H1 (cell line): Measurements from ENCODE around the gene FH. TPM values are rescaled to one million over a fixed set of nuclear protein-coding genes. Genes with fewer than 3 reads are reported as not detected.

Experiments used
- CTCF ChIA-PET: fragments of 300-600 bp; sonication (Branson Sonifier 250); formaldehyde crosslinking; loops from one replicate; lab custom pipeline; 2021; ENCODE audit not compliant: partially characterized antibody; lab: Charles Lee
- POLR2A ChIA-PET: fragments of 300-600 bp; sonication (Branson Sonifier 250); formaldehyde crosslinking; loops from one replicate; lab custom pipeline; 2021; ENCODE audit warnings: inconsistent platforms; ENCODE audit not compliant: partially characterized antibody; lab: Charles Lee
- DNase-seq, 2 experiments: peaks; one replicate each; pipeline versions ENCODE4 v3.0.0 to v3.0.0-alpha.2; 2010 to 2022; ENCODE audit warnings: low spot score in 2 of 2, low read depth in 1 of 2, mixed read lengths in 1 of 2
- FAIRE-seq: peaks from 2 replicates; lab custom pipeline; 2011; peaks lifted over from hg19 to GRCh38; lab: Jason Lieb, UNC
- H2AFZ ChIP-seq: 2 replicates; pipeline ENCODE4 v1.8.1; 2012; ENCODE audit warnings: low read length, inconsistent platforms
- H2AK5ac ChIP-seq: 2 replicates; pipeline ENCODE4 v1.6.1; 2013; ENCODE audit warnings: low read depth, low read length
- H2BK120ac ChIP-seq: replicated peaks from 2 replicates; pipeline ENCODE3; 2013; ENCODE audit warnings: low read depth, low read length, inconsistent platforms
- H2BK12ac ChIP-seq: 2 replicates; pipeline ENCODE4 v1.6.1; 2013; ENCODE audit warnings: low read depth, low read length
- H2BK15ac ChIP-seq: 2 replicates; pipeline ENCODE4 v1.6.1; 2013; ENCODE audit warnings: low read length
- H2BK20ac ChIP-seq: 2 replicates; pipeline ENCODE4 v1.6.1; 2013; ENCODE audit warnings: low read length
- H2BK5ac ChIP-seq: 2 replicates; pipeline ENCODE4 v1.6.1; 2013; ENCODE audit warnings: low read depth, low read length
- H3K14ac ChIP-seq: 2 replicates; pipeline ENCODE4 v1.6.1; 2013; ENCODE audit warnings: inconsistent platforms; ENCODE audit not compliant: insufficient read length
- H3K18ac ChIP-seq: 2 replicates; pipeline ENCODE4 v1.6.1; 2013; ENCODE audit warnings: low read length; ENCODE audit errors: extremely low read depth
- H3K23ac ChIP-seq: 2 replicates; pipeline ENCODE4 v1.6.1; 2013; ENCODE audit warnings: inconsistent platforms; ENCODE audit not compliant: insufficient read length
- H3K23me2 ChIP-seq: 2 replicates; pipeline ENCODE4 v1.6.1; 2013; ENCODE audit warnings: low read depth, low read length
- H3K27ac ChIP-seq: 2 replicates; pipeline ENCODE4 v1.6.1; 2011; ENCODE audit warnings: low read depth, low read length, inconsistent platforms
- H3K27me3 ChIP-seq, 4 experiments: replicated peaks in 1 of 4; 1 replicate in 1 of 4; 2 replicates in 3 of 4; pipeline versions ENCODE4 v1.6.1 to v1.8.1; 2011 to 2013; ENCODE audit warnings: low read length in 3 of 4, mild to moderate bottlenecking in 3 of 4, inconsistent platforms in 2 of 4, mixed read lengths in 2 of 4, moderate library complexity in 1 of 4; ENCODE audit not compliant: control insufficient read depth in 3 of 4, insufficient read depth in 3 of 4; ENCODE audit errors: extremely low read depth in 1 of 4
- H3K36me3 ChIP-seq, 4 experiments: 2 replicates each; pipeline versions ENCODE4 v1.6.1 to v1.8.1; 2011 to 2013; ENCODE audit warnings: mild to moderate bottlenecking in 4 of 4, low read length in 3 of 4, moderate library complexity in 2 of 4, control low read depth in 1 of 4, inconsistent platforms in 1 of 4; ENCODE audit not compliant: insufficient read depth in 4 of 4, control insufficient read depth in 2 of 4
- H3K4ac ChIP-seq: replicated peaks from 2 replicates; pipeline ENCODE3; 2013; ENCODE audit warnings: low read length, low read depth, mixed read lengths, inconsistent platforms; ENCODE audit not compliant: insufficient read length
- H3K4me1 ChIP-seq, 4 experiments: replicated peaks in 1 of 4; 1 replicate in 1 of 4; 2 replicates in 3 of 4; pipeline versions ENCODE4 v1.6.1 to v1.8.1; 2011 to 2013; ENCODE audit warnings: low read length in 3 of 4, inconsistent platforms in 2 of 4, mixed read lengths in 1 of 4; ENCODE audit not compliant: insufficient read depth in 4 of 4, control insufficient read depth in 3 of 4
- H3K4me2 ChIP-seq, 2 experiments: 2 replicates each; pipeline versions ENCODE4 v1.6.1 to v1.8.1; 2011 to 2013; ENCODE audit warnings: low read depth in 2 of 2, low read length in 2 of 2, control low read depth in 1 of 2, inconsistent platforms in 1 of 2, mild to moderate bottlenecking in 1 of 2; ENCODE audit not compliant: insufficient read depth in 1 of 2
- H3K4me3 ChIP-seq, 4 experiments: fragments of 200-600, 300-600 bp in 1 of 4; sonication (generic), shearing (Covaris generic), sonication (Bioruptor Twin) in 1 of 4; 2 replicates each; pipeline versions ENCODE4 v1.5.1 to v1.8.1; 2011 to 2016; ENCODE audit warnings: low read length in 4 of 4, low read depth in 3 of 4, control low read depth in 2 of 4, inconsistent platforms in 2 of 4, mild to moderate bottlenecking in 2 of 4, mixed read lengths in 1 of 4, moderate library complexity in 1 of 4; ENCODE audit not compliant: insufficient read depth in 2 of 4; ENCODE audit errors: extremely low read depth in 1 of 4
- H3K56ac ChIP-seq: replicated peaks from 2 replicates; pipeline ENCODE3; 2013; ENCODE audit warnings: low read depth, mild to moderate bottlenecking, mixed read lengths, low read length, inconsistent platforms; ENCODE audit not compliant: insufficient read length
- H3K79me1 ChIP-seq: 2 replicates; pipeline ENCODE4 v1.6.1; 2013; ENCODE audit warnings: low read depth, low read length, control low read depth
- H3K79me2 ChIP-seq, 2 experiments: 2 replicates each; pipeline versions ENCODE4 v1.6.1 to v1.8.1; 2012 to 2013; ENCODE audit warnings: low read length in 2 of 2, mild to moderate bottlenecking in 2 of 2, inconsistent platforms in 1 of 2; ENCODE audit not compliant: insufficient read depth in 2 of 2, control insufficient read depth in 1 of 2
- H3K9ac ChIP-seq, 4 experiments: replicated peaks in 1 of 4; 1 replicate in 1 of 4; 2 replicates in 3 of 4; pipeline versions ENCODE4 v1.6.1 to v1.8.1; 2011 to 2013; ENCODE audit warnings: low read depth in 3 of 4, low read length in 3 of 4, control low read depth in 2 of 4, mild to moderate bottlenecking in 2 of 4, moderate library complexity in 2 of 4, inconsistent platforms in 1 of 4; ENCODE audit errors: extremely low read depth in 1 of 4
- H3K9me3 ChIP-seq, 2 experiments: 2 replicates each; pipeline versions ENCODE4 v1.6.1 to v1.8.1; 2012 to 2013; ENCODE audit warnings: mild to moderate bottlenecking in 2 of 2, moderate library complexity in 2 of 2, control low read depth in 1 of 2, inconsistent platforms in 1 of 2, low read depth in 1 of 2, low read length in 1 of 2, mixed read lengths in 1 of 2; ENCODE audit not compliant: insufficient read depth in 2 of 2
- H4K20me1 ChIP-seq, 2 experiments: replicated peaks in 1 of 2; 2 replicates each; pipeline versions ENCODE3 to v1.8.1; 2011 to 2013; ENCODE audit warnings: inconsistent platforms in 2 of 2, low read length in 2 of 2, mild to moderate bottlenecking in 1 of 2; ENCODE audit not compliant: insufficient read depth in 2 of 2, control insufficient read depth in 1 of 2
- H4K5ac ChIP-seq: 2 replicates; pipeline ENCODE4 v1.6.1; 2013; ENCODE audit warnings: low read length, low read depth, mixed read lengths, inconsistent platforms; ENCODE audit not compliant: insufficient read length
- H4K8ac ChIP-seq: 2 replicates; pipeline ENCODE4 v1.8.0; 2013; ENCODE audit warnings: mild to moderate bottlenecking, moderate library complexity, low read length, inconsistent platforms; ENCODE audit not compliant: insufficient read depth; ENCODE audit errors: extremely low read depth
- H4K91ac ChIP-seq: replicated peaks from 2 replicates; pipeline ENCODE3; 2013; ENCODE audit warnings: low read length, mixed read lengths, inconsistent platforms; ENCODE audit not compliant: insufficient read length
- TCF12 ChIP-seq: IDR thresholded peaks from 2 replicates; pipeline ENCODE4 v1.6.1; 2011; ENCODE audit warnings: low read depth, mild to moderate bottlenecking, low read length
- WGBS, 2 experiments: shearing (Covaris generic) in 1 of 2; methylation state at CpG; one replicate each; pipeline versions ENCODE4 v1.1.6 to v1.1.7; 2013 to 2015; ENCODE audit warnings: low lambda C conversion rate in 2 of 2, mixed read lengths in 2 of 2, inconsistent platforms in 1 of 2, low coverage in 1 of 2, missing lambda C conversion rate in 1 of 2; ENCODE audit not compliant: insufficient replicate concordance in 2 of 2, insufficient coverage in 1 of 2, insufficient read length in 1 of 2; ENCODE audit errors: extremely low coverage in 1 of 2, missing lambda C conversion rate in 1 of 2; 5-methylcytosine and 5-hydroxymethylcytosine counted together
- polyA plus RNA-seq, 7 experiments: library from polyadenylated mRNA; depleted of rRNA in 3 of 7; stranded (reverse) in 5 of 7; unstranded in 2 of 7; fragments of >200 nt in 5 of 7; fragments of 200-250 nt in 2 of 7; gene quantifications; 1 replicate in 5 of 7; 2 replicates in 1 of 7; 4 replicates in 1 of 7; pipeline versions ENCODE4 v1.2.1 to v1.2.3, GENCODE V29; 2011 to 2013; ENCODE audit warnings: missing spikeins in 2 of 7, mixed read lengths in 2 of 7
- total RNA-seq: library from RNA; stranded (reverse); fragmentation: NEBNext Ultra II Directional; extraction: Animal tissue kit (Norgen Biotek cat#: 25700); gene quantifications from 2 replicates; pipeline ENCODE4 v1.2.1, GENCODE V29; 2021

Gene FH
- total and polyA plus RNA-seq, 2 of the 8 experiments (the other 6 are each of a cell fraction or from before 2014, with no cell fraction given): 45.0 to 81.9 TPM

DNA sequence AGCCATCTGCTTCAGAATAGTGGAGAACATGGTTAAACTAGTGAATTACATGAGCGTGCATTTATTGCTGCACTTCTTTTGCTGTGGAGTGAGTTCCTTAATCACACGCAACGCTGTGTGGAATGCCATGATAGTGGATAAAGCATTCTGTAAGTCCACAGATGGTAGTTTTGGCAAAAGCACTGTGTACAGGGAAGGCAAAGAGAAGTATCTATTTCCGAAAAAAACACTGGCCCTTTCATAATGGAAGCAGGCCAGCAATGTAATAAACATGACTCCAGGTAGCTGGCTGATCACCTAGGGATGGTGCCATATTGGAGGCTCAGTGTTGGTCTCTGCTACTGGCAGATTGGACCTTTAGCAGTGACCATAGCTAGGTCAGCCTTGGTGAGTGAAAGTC, 67.6 kb downstream of the FH start:
- H4K91ac ChIP-seq: no peak overlapping the region
- no peak overlapping the region for H2AK5ac ChIP-seq
- no peaks in the 10 kb centered on the region for H3K36me3 ChIP-seq
- no peak overlapping the region for H4K8ac ChIP-seq
- no peaks in the 10 kb centered on the region for H3K23me2 ChIP-seq
- no peak overlapping the region for H2BK20ac ChIP-seq
- no peak overlapping the region for H2BK120ac ChIP-seq
- DNase-seq (no peak), FAIRE-seq (no peak)
- H3K79me1 ChIP-seq: no peaks in the 10 kb centered on the region
- H3K14ac ChIP-seq: no peak overlapping the region
- H2BK12ac ChIP-seq: no peak overlapping the region
- no peak overlapping the region for H2AFZ ChIP-seq
- H3K4me2 ChIP-seq: no peak overlapping the region
- no peak overlapping the region for H3K56ac ChIP-seq
- WGBS, 2 experiments: 95% methylated on average over 4 of the region's 4 CpGs; no CpG with 5 or more reads in 1 of the 2 experiments
- ChIA-PET CTCF (no interaction called here), POLR2A (no interaction called here)
- no peak overlapping the region for H3K4ac ChIP-seq
- H3K18ac ChIP-seq: no peak overlapping the region
- H3K27me3 ChIP-seq: peaks cover 0 to 9% (median 5%) of the 10 kb centered on the region in 4 experiments; a peak in 3 of 7 replicates
- no peaks in the 10 kb centered on the region for H4K20me1 ChIP-seq
- no peak overlapping the region for H3K4me3 ChIP-seq
- H3K27ac ChIP-seq: no peak overlapping the region
- H2BK5ac ChIP-seq: no peak overlapping the region
- no peak overlapping the region for H3K9ac ChIP-seq
- no peaks in the 10 kb centered on the region for H3K79me2 ChIP-seq
- no peak overlapping the region for H3K23ac ChIP-seq
- no peaks in the 10 kb centered on the region for H3K4me1 ChIP-seq
- TF ChIP-seq TCF12: no peak
- no peak overlapping the region for H2BK15ac ChIP-seq
- no peak overlapping the region for H4K5ac ChIP-seq
- H3K9me3 ChIP-seq: peaks cover 0 to 3% of the 10 kb centered on the region in 2 experiments; a peak in 1 of 4 replicates

Other genes with a start within 250 kb of the FH start
- gene RGS7, start 162.6 kb downstream of the FH start, total RNA-seq: 2.1 and 3.0 TPM in 2 replicates
- 0.88 and 1.6 TPM in 2 replicates for gene RGS7, start 162.6 kb downstream of the FH start, polyA plus RNA-seq (2011; rRNA removed)
- gene KMO, start 12.6 kb upstream of the FH start, total RNA-seq: not detected in 2 replicates
- gene KMO, start 12.6 kb upstream of the FH start, polyA plus RNA-seq (2011; rRNA removed): not detected in 2 replicates
- gene CHML, start 120.6 kb upstream of the FH start, total RNA-seq: 72.5 and 82.4 TPM in 2 replicates
- 11.5 and 15.0 TPM in 2 replicates for gene CHML, start 120.6 kb upstream of the FH start, polyA plus RNA-seq (2011; rRNA removed)
- gene OPN3, start 120.6 kb upstream of the FH start, total RNA-seq: 18.1 and 19.4 TPM in 2 replicates
- 8.0 and 8.8 TPM in 2 replicates for gene OPN3, start 120.6 kb upstream of the FH start, polyA plus RNA-seq (2011; rRNA removed)
- gene WDR64, start 132.5 kb upstream of the FH start, total RNA-seq: not detected in 2 replicates
- 0.02 TPM in 1 of 2 replicates, not detected in the other for gene WDR64, start 132.5 kb upstream of the FH start, polyA plus RNA-seq (2011; rRNA removed)